IPS-15b (cell line): Measurements from ENCODE around the gene CEP104.
A peak's percentile ranks its signal among the peaks of the same experiment; 100 is the strongest.
"Not testable (repeated sequence)": the region's sequence is repeated elsewhere in the genome, so short reads cannot be mapped to it uniquely, and the experiment has no call there.

Experiments used
- H3K27me3 ChIP-seq: one replicate; pipeline ENCODE4 v1.6.1; 2013; ENCODE audit warnings: low read length; ENCODE audit not compliant: control insufficient read depth, insufficient read depth
- H3K36me3 ChIP-seq: one replicate; pipeline ENCODE4 v1.6.1; 2013; ENCODE audit warnings: low read length; ENCODE audit not compliant: control insufficient read depth, insufficient read depth
- H3K4me1 ChIP-seq: one replicate; pipeline ENCODE4 v1.6.1; 2013; ENCODE audit warnings: mild to moderate bottlenecking, low read length; ENCODE audit not compliant: control insufficient read depth, insufficient read depth
- H3K4me3 ChIP-seq: one replicate; pipeline ENCODE4 v1.5.1; 2013; ENCODE audit warnings: low read depth, low read length
- H3K9ac ChIP-seq: one replicate; pipeline ENCODE4 v1.6.1; 2013; ENCODE audit warnings: low read depth, mild to moderate bottlenecking, low read length
- H3K9me3 ChIP-seq: one replicate; pipeline ENCODE4 v1.6.1; 2013; ENCODE audit warnings: mild to moderate bottlenecking, low read length; ENCODE audit not compliant: control insufficient read depth, insufficient read depth

CEP104 gene

DNA sequence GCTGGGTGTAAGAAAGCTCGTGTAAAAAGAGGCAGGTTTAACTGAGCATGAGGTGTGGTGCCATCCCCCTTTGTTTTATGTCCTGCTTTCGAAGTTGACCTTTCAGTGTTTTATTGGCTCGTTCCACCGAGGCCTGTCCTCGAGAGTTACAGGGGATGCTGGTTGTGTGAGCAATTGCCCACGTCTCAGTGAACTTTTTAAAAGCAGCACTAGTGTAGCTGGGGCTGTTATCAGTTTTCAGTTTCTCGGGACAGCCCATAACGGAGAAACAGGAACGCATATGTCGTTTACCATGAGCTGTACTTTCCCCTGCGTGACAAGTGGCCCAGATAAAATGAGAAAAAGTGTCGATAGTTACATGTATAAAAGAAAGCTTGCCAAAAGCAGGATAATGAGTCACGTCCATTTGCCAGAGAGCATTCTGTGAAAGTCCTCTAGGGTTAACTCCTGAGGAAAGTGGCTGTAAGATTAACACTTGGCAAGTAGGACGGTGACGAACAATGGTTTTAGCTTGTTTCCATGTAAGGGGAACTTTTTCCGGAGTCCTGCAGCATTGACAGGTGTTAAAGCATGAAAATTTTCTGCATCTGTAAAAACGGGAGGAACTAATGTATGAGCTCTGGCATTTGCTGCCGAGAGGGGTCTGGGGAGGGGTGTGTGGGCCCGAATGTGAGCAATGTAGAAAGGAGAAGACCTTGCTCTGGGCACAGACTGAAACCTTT is 52.9 kb downstream of the CEP104 start:
- no peak overlapping the region for H3K4me3 ChIP-seq
- H3K4me1 ChIP-seq, result no peaks in the 10 kb centered on the region

DNA sequence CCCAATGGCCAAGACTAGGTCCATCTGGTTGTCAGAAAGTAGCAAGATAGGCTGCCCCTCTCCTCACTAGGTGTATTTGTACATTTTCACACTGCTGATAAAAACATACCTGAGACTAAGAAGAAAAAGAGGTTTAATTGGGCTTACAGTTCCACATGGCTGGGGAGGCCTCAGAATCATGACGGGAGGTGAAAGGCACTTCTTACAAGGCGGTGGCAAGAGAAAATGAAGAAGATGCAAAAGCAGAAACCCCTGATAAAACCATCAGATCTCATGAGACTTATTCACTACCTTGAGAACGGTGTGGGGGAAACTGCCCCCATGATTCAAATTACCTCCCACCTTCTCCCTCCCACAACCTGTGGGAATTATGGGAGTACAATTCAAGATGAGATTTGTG is 56.2 kb downstream of the CEP104 start:
- H3K4me3 ChIP-seq, H3K9me3 ChIP-seq, H3K4me1 ChIP-seq, H3K9ac ChIP-seq, H3K27me3 ChIP-seq, H3K36me3 ChIP-seq: not testable (repeated sequence)

More for the DNA sequence above, 52.9 kb downstream of the CEP104 start:
- H3K9ac ChIP-seq, result no peak overlapping the region
- no peaks in the 10 kb centered on the region for H3K27me3 ChIP-seq
- no peaks in the 10 kb centered on the region for H3K9me3 ChIP-seq
- no peaks in the 10 kb centered on the region for H3K36me3 ChIP-seq

DNA sequence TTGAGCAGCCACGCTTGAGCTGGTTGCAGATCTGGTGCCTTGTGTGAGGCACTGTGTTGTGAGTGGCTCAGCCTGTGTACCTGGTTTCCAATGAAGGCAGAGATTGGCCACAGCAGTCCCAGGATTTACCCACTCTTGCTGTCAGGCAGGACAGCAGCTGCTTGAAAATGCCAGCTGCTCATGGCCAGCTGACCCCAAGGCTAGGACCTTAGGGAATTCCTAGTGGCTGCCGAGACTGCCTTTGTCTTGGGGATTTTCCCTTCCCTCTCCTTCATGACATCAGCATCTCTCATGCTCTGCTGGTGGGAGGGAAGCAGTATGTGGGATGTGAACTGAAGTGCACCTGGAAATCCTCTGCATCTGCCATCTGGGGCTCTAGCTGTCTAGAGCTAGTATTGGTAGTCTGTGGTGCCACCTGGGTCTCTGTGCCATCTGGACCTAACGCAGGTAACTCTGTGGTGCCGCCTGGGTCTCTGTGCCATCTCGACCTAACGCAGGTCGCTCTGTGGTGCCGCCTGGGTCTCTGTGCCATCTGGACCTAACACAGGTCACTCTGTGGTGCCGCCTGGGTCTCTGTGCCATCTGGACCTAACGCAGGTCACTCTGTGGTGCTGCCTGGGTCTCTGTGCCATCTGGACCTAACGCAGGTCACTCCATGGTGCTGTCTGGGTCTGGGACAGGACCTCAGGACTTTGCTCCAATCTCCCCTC is 56.9 kb downstream of the CEP104 start:
- Histone ChIP-seq H3K4me1 (no peaks in the 10 kb centered on the region), H3K4me3 (no peak overlapping the region), H3K9me3 (no peaks in the 10 kb centered on the region), H3K27me3 (no peaks in the 10 kb centered on the region), H3K9ac (no peak overlapping the region), H3K36me3 (no peaks in the 10 kb centered on the region)

DNA sequence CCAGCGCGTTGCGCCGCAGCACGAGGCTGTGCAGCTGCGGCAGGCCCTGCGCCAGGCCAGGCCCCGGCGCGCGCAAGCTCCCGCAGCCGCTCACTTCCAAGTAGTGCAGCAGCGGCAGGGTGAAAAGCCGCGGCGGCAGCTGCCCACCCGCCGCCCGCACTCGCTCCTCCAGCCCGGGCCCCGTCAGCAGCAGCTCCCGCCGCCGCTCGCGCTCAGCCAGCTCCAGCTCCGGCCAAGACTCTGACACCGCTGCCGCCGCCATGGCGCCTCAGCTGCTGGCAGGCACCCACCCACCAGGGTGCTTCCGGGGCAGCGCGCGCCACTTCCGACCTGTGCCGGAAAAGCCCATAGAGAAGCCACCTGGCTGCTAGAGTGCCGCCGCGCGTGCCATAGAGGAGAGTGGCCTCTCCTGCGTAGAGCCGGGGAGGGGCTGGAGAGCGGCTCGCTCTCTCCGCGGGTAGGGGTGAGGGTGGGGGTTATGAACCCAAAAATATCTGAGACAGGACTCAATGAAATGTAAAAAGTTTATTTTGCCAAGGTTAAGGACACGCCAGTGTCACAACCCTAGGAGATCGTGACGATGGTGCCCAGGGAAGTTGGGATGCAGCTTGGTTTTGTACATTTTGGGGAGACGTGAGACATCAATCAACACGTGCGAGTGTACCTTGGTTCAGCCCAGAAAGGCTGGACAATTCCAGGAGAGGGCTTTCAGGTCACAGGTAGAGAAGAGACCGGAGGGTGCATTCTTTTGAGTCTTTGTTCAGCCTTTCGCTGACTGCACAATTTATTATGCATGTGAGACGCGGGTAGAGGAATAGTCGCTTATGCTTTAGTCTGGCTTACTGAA is 60.6 kb downstream of the CEP104 start, which contains the start of gene LRRC47:
TSS of gene LRRC47 (minus strand) at position 284 of the 847 bp plus-strand sequence. CDS start at position 262, 22 bp downstream.
- H3K9me3 ChIP-seq, result no peaks in the 10 kb centered on the region
- no peaks in the 10 kb centered on the region for H3K36me3 ChIP-seq
- H3K4me1 ChIP-seq, result peaks cover 6% of the 10 kb centered on the region
- H3K4me3 ChIP-seq, result peak within 1 kb of the TSS; percentile 89
- no peaks in the 10 kb centered on the region for H3K27me3 ChIP-seq
- peak within 1 kb of the TSS; percentile 79 for H3K9ac ChIP-seq

DNA sequence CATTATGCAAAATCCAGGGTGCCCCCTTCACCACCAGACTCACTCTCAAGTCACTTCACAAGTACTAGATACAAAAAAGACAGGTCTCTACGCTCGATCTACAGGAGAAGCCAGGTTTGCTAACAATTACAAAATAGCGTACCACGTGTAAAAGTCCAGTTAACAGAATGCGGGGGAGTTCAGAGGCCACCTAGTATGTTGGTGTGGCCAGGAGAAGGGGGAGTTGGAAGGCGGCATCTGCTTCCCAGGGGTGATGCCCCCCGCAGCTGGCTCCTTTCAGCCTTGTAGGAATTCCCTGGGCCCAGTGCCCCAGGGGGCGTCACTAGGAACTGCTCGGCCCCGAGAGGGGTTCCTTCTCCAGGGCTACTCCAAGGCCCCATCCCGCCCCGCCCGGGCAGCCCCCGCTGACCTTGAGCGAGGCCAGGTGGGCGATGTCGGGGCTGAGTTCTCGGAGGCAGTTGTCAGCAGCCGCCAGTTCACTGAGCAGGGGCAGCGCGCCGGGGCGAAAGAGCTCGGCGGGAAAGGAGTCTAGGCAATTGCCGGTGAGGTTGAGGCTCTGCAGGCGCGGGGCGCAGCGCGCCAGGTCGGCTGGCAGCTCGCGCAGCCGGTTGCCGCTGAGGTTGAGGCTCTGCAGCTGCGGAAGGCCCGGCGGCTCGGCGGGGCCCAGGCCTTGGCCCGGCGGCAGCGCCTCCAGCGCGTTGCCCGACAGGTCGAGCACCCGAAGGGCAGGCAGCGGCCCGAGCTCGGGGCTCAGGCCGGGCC is 61.4 kb downstream of the CEP104 start:
- Histone ChIP-seq H3K9ac (peak overlapping the region; percentile 70), H3K4me3 (peak overlapping the region; percentile 89), H3K9me3 (no peaks in the 10 kb centered on the region), H3K27me3 (no peaks in the 10 kb centered on the region), H3K4me1 (peaks cover 6% of the 10 kb centered on the region), H3K36me3 (peaks cover 3% of the 10 kb centered on the region)

DNA sequence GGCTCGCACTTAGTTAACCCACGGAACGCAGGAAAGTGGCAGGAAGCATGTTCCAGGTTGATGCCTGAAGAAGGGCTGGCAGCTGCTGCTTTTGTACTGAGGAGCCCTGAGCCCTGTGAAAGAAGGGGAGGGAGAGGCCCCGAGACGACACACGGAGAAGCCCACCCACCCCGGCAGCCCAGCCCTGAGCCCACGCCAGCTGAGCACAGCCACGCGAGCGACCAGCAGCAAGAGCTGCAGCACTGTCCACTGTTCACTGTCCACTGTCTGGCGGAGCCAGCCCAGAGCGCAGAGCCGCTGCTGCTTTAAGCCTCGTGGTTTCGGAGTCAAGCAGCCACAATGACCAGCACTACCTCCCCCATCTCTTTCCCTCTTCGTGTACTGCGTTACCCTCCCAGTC is 66.1 kb downstream of the CEP104 start:
- no peaks in the 10 kb centered on the region for H3K9me3 ChIP-seq
- H3K27me3 ChIP-seq, result no peaks in the 10 kb centered on the region
- peaks cover 9% of the 10 kb centered on the region for H3K4me1 ChIP-seq
- no peak overlapping the region for H3K4me3 ChIP-seq
- peak overlapping the region; percentile 4 for H3K9ac ChIP-seq
- H3K36me3 ChIP-seq, result peaks cover 21% of the 10 kb centered on the region

DNA sequence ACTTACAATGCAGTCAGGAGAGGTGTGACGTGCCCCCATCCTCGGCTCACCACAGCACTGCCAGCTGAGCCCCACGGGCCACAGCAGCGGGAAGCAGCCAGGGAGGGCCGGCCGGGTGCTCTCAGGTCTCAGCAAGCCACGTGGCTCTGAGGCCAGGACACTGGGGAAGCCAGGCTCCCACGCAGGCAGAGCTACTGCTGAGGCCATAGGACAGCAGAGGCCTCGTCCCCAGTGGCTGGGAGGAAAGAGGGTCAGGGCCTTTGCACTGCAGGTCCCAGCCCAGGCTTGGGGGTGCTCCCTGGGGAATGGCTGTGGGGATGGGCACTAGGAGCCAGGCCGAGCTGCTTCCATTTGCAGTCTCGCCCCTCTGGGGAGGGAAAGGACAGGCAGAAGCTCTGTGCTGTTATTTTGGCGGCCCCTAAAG is 66.5 kb downstream of the CEP104 start:
- Histone ChIP-seq H3K4me1 (peaks cover 9% of the 10 kb centered on the region), H3K36me3 (peaks cover 21% of the 10 kb centered on the region), H3K27me3 (no peaks in the 10 kb centered on the region), H3K9me3 (no peaks in the 10 kb centered on the region), H3K4me3 (no peak overlapping the region), H3K9ac (peak overlapping the region; percentile 65)

DNA sequence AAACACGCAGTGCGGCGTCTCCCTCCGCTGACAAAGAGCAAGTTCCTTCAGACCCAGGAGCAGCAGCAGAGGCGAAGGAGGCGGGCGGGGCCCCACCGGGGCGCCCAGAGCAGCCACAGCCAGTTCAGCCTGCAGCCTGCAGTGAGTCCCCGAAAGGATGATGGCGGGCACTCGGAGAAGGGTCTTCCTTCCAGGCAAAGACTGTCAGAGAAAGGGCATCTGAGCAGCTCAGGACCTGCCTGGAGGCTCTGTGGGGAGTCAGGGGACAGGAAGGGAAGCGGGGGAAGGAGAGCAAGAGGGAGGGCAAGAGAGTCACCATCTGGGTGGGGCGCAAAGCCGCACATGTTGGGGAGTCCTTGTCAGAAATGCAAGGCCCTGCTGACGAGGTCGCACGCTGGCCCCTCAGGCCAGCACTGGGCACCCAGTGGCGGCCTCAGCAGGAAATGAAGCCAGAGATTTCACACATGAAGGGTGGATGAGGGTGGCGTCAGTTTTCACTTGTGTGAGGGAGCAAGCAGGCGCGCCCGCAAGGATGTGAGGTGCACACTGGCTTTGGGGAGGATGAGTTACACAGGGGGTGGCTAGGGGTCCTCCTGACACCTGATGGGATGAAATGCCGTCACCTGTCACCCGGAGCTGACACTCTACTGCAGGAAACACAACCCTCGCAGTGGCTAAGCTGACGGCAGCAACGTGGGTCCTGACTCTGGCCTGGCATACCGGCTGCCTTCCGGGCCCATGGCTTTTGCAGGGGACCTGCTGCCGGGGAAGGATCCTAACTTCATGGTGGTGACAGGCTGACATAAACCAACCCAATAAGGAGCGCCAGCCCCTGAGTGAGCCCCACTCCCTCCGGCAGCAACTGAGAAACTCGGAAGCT is 67.3 kb downstream of the CEP104 start:
- H3K4me1 ChIP-seq, result peaks cover 9% of the 10 kb centered on the region
- H3K36me3 ChIP-seq, result peaks cover 26% of the 10 kb centered on the region
- H3K9me3 ChIP-seq, result no peaks in the 10 kb centered on the region
- H3K9ac ChIP-seq, result peak overlapping the region; percentile 65
- H3K4me3 ChIP-seq, result no peak overlapping the region
- H3K27me3 ChIP-seq, result no peaks in the 10 kb centered on the region

DNA sequence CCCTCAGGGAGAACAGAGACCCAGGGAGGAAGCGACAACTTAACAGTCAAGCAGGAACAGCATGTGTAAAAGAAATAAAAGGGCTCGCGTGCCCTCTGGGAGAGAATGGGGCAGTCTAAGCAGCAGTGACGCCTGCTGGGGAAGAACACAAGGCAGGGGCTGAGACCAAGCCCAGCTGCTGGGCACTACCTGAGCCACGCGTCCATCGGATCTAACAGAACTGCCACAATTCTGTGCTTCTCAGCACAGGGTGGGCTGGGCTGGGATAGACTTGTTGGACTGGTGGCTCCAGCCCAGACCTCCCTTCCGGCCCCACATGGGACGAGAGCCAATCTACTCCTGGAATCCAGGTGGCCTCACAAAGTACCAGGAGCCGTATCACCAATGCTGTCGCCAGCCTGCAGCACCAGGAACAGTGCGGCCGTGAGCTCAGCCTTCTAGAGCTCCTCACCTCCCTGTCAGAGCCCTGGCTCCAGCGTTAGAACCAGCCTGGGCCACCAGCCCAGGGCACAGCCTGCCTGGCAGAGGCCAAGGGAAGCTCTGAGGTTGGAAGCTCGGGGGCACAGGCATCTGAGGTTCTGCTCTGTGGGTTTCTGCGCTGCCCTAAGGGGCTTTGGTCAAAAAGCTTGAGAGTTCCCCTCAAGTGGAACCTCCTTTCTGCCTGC is 68.1 kb downstream of the CEP104 start:
- H3K36me3 ChIP-seq, result peaks cover 34% of the 10 kb centered on the region
- H3K4me3 ChIP-seq, result no peak overlapping the region
- no peaks in the 10 kb centered on the region for H3K27me3 ChIP-seq
- H3K9ac ChIP-seq, result peak overlapping the region; percentile 54
- no peaks in the 10 kb centered on the region for H3K9me3 ChIP-seq
- peaks cover 7% of the 10 kb centered on the region for H3K4me1 ChIP-seq
